GM18909 (cell line): ENCODE measurements around the gene MYH14.
"Not testable (repeated sequence)": the region's sequence is repeated elsewhere in the genome, so short reads cannot be mapped to it uniquely, and the experiment has no call there.

ENCODE experiments used
- ATAC-seq: cut with Tn5 transposase; IDR thresholded peaks from one replicate; pipeline ENCODE4 v1.9.1; 2021; ENCODE audit warnings: mild to moderate bottlenecking; ENCODE audit not compliant: unreplicated experiment, poor library complexity

MYH14 gene

DNA sequence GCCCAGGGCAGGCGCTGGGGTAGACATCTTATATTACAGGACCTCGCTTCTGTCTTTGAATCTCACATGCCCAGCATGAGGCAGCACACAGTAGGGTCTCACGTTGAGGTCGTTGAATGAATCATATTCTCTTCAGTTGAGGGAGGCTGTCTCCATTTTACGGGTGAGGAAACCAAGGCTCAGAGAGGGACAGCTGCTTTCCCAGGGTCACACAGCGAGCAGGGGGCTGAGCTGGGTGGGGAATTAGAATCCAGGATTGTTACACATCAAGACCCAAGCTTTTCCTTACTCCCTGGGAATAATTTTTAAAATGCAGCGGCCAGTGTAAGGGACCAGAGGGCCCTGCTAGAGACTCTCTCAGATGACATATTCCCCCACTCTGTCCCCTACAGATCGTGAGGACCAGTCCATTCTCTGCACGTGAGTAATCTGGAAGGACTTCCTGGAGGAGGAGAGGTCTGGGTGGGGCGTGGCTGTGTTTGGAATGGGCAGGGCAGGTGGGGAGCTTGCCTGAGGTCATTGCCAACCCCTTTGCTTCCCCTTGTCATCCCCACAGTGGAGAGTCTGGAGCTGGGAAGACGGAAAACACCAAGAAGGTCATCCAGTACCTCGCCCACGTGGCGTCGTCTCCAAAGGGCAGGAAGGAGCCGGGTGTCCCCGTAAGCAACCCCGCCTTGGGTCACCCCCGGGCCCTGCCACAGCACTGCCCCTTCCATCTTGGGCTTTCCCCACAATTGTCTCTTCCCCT is 19.4 kb downstream of the MYH14 start:
- no peak for ATAC-seq

DNA sequence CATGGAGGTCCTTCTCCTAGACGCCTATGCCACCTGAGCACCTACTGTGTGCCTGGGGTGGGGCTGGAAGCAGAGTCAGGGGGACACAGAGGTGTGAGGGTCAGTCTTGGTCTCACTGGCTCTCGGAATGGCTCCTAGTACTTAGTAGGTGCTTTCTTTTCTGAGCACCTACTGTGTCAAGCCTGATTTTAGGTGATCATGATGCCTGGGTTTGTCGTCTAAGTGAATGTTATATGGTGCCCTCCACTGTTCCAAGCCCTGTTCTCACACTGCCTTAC is 20.0 kb downstream of the MYH14 start:
- ATAC-seq: no peak

GRCh38 chr19:50224986-50225747 is 21.7 kb downstream of the MYH14 start:
- no peak for ATAC-seq

- ATAC-seq: no peak
Measured at GRCh38 chr19:50226536-50226935, 23.1 kb downstream of the MYH14 start.

DNA sequence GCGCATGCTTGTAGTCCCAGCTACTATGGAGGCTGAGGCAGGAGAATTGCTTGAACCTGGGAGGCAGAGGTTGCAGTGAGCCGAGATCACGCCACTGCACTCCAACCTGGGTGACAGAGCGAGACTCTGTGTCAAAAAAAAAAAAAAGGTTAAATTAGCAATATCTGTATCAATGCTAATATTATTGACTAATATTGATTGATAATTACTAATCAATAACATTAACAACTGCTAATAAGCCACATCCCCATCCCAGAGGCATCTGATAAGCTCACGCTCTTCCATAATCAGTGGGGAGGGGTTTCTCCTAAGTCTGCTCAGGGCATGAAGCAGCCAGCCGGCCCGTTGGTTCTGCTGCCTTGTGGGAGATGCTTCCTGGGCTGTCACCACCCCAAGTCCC is 24.7 kb downstream of the MYH14 start:
- not testable (repeated sequence) for ATAC-seq

DNA sequence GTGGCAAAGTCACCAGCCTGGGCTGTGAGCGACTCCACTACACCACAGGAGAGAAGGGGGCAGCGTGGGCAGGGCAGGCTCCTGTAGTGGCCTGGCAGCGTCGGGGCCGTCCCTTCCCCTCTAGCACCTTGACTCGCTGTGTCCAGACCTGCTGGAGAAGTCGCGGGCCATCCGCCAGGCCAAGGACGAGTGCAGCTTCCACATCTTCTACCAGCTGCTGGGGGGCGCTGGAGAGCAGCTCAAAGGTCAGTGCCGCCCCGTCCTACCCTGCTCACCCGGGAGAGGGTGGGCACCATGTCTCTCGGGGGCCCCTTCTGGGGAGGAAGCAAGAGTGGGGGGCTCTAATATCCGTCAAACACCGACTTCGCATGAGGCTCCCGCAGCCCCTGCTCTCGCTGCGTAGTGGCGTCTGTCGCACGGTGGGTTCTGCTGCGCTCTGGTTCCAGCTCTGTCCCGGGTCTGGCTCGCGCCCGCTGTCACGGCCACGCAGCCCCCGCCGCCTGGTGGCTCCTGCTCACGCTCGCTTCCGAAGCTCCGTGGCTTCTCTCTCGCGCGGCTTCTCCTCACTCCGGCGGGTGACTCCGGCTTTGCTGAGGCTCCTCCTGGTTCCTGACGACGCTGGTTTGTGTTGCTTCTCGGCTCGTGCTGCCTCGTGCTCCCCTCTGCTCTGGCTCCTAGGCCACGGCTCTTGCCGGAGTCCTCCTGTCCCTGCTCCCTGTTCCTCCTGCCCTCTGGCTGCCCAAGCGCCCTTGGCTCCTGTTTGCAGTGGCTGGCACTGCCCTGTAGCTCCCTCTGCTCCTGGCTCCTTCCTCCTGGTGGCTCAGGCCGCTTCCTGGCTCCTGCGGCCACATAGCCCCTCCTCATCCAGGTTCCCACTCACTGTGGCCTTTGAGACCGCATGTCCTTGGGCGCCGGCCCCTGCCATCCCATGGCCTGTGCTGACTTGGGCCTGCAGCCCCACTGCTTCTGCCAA is 27.2 kb downstream of the MYH14 start:
- ATAC-seq: no peak

DNA sequence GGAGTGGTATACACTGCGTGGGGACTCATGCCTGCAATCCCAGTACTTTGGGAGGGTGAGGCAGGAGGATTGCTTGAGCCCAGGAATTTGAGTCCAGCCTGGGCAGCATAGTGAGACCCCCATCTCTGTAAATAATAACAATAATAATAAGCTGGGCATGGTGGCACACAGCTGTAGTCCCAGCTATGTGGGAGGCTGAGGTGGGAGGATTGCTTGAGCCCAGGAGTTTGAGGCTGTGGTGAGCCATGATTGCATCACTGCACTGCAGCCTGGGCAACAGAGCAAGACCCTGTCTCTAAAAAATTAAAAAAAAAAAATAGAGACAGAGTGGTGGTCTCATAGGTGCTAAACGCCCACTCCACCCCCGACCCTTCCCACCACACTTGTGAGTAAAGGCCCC is 28.0 kb downstream of the MYH14 start:
- not testable (repeated sequence) for ATAC-seq

DNA sequence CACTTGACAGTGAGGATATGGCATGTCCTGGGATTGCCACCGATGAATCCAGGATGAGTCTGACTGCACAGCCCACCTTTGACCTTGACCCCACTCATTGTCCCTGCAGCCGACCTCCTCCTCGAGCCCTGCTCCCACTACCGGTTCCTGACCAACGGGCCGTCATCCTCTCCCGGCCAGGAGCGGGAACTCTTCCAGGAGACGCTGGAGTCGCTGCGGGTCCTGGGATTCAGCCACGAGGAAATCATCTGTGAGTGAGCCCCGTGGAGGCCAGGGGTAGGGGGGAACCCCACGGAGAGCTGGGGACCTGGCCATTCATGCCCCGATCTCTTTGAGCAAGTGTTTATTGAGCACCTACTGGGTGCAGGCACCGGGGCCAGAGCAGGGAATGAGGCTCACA is 28.4 kb downstream of the MYH14 start:
- no peak for ATAC-seq

DNA sequence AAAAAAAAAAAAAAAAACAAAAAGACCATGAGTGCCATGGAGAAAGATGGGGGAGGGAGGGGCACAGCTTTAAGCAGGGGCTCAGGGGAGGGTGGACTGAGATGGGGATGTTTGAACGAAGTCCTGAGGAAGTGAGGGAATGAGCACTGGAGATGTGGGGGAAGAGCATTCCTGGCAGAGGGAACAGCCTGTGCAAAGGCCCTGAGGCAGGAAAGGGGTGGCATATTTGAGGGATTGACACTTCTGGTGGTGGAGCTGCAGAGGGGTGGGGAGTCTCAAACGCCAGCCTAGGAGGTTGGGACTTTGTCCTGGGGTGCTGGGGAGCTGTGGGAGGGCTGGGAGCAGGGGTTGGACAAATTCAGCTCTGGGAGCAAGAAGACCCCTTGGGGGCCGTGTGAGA is 29.2 kb downstream of the MYH14 start:
- no peak for ATAC-seq

GRCh38 chr19:50233308-50233910 is 30.0 kb downstream of the MYH14 start:
- ATAC-seq: no peak

DNA sequence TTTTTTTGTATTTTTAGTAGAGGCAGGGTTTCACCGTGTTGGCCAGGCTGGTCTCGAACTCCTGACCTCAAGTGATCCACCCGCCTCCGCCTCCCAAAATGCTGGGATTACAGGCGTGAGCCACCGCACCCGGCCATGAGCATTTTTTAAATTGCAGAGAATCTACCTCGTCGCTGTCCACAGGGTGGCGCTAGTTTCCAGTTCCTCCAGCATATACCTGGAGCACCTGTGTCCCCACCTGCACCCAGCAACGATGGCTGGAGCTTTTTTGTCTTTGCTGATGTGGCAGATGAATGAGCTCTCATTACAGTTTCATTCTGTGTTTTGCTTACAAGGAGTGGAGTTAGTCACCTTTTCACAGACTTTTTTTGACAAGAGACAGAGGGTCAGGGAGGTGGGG is 34.1 kb downstream of the MYH14 start:
- ATAC-seq: not testable (repeated sequence)

- no peak for ATAC-seq
Measured at GRCh38 chr19:50238043-50238442, 34.6 kb downstream of the MYH14 start.

- ATAC-seq: no peak
Measured at GRCh38 chr19:50239921-50240590, 36.6 kb downstream of the MYH14 start.

GRCh38 chr19:50242581-50242980 is 39.2 kb downstream of the MYH14 start:
- no peak for ATAC-seq

- ATAC-seq: no peak
Measured at GRCh38 chr19:50244695-50245094, 41.3 kb downstream of the MYH14 start.

DNA sequence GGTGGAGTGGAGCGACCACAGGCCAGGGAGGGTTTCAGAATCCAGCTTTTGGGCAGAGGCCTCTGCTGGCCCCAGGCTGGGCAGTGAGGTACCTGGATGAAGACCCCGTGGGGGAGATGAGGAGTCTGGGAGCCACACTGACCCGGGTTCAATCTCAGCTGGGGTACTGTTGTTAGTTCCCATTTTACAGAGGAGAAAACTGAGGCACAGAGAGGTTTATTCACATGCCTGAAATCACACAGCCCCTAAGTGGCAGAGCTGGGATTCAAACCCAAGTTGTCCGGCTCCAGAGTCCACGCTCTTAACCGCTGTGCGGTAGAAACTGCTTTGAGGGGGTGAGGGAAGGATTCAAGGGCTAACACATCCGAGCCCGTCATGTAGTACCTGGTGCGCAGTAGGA is 45.0 kb downstream of the MYH14 start:
- no peak for ATAC-seq

DNA sequence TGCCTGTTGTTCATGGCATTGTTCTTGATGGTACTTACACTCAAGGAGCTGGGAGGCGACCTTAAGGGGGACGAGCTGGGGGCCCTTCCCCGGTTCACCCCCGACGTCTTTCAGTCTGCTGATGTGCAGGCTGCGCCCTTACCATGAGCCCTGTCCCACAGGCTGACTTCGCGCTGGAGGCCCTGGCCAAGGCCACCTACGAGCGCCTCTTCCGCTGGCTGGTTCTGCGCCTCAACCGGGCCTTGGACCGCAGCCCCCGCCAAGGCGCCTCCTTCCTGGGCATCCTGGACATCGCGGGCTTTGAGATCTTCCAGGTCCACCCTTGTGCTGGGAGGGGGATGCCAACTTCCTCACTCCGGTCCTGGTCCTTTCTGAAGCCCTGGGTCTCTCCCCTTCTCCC is 45.4 kb downstream of the MYH14 start:
- ATAC-seq: no peak

DNA sequence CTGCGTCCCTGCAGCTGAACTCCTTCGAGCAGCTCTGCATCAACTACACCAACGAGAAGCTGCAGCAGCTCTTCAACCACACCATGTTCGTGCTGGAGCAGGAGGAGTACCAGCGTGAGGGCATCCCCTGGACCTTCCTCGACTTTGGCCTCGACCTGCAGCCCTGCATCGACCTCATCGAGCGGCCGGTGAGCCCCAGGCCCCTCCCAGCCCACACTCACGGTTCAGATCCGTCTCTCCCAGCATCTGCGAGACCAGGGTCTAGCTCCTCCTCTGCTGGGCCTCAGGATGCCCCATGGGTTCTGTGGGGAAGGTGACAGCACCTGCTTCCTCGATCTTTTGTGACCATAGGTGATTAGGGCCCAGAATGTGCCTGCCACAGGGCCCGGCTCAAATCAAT is 46.2 kb downstream of the MYH14 start:
- ATAC-seq: no peak

GRCh38 chr19:50250450-50251136 is 47.2 kb downstream of the MYH14 start:
- ATAC-seq: no peak
